CD4-positive, alpha-beta T cell (primary cell): ENCODE results near the gene DENND1A. TPM values are rescaled to one million over a fixed set of nuclear protein-coding genes. Genes with fewer than 3 reads are reported as not detected.

Experiments used
- ATAC-seq: fragments of 200-7000 bp; cut with Tn5 transposase; one replicate; pipeline ENCODE4 v1.10.0; 2022; ENCODE audit warnings: mild to moderate bottlenecking; ENCODE audit not compliant: poor library complexity
- CTCF ChIA-PET: fragments of 350-600 bp; sonication (Branson Sonifier 250); formaldehyde crosslinking; loops from one replicate; lab custom pipeline; 2021; ENCODE audit warnings: antibody characterized with exemption, inconsistent platforms; lab: Charles Lee
- POLR2A ChIA-PET: fragments of 350-600 bp; sonication (Branson Sonifier 250); formaldehyde crosslinking; loops from one replicate; lab custom pipeline; 2021; ENCODE audit warnings: antibody characterized with exemption, inconsistent platforms; lab: Charles Lee
- DNase-seq, 14 experiments: peaks; one replicate each; pipeline ENCODE4 v3.0.0-alpha.2; 2013 to 2020; ENCODE audit warnings: mixed read lengths in 2 of 14
- H3K27ac ChIP-seq, 2 donors: one replicate each; pipeline versions ENCODE4 v1.5.1 to v1.7.0; 2013; ENCODE audit warnings: low read length in 2 of 2, low read depth in 1 of 2, mild to moderate bottlenecking in 1 of 2
- H3K27me3 ChIP-seq, 2 experiments: 1 replicate in 1 of 2; 2 replicates in 1 of 2; pipeline versions ENCODE4 v1.6.1 to v1.7.0; 2013; ENCODE audit warnings: low read length in 2 of 2, control low read depth in 1 of 2, mild to moderate bottlenecking in 1 of 2, moderate library complexity in 1 of 2; ENCODE audit not compliant: insufficient read depth in 2 of 2, control insufficient read depth in 1 of 2
- H3K36me3 ChIP-seq: one replicate; pipeline ENCODE4 v1.6.1; 2013; ENCODE audit warnings: low read length, control low read depth; ENCODE audit not compliant: insufficient read depth
- H3K4me1 ChIP-seq: one replicate; pipeline ENCODE4 v1.6.1; 2013; ENCODE audit warnings: low read length, control low read depth; ENCODE audit not compliant: insufficient read depth
- H3K4me3 ChIP-seq: one replicate; pipeline ENCODE4 v1.5.1; 2013; ENCODE audit warnings: mild to moderate bottlenecking, low read length, moderate library complexity
- H3K9me3 ChIP-seq, 2 experiments: 1 replicate in 1 of 2; 2 replicates in 1 of 2; pipeline versions ENCODE4 v1.6.1 to v1.7.0; 2013; ENCODE audit warnings: low read length in 2 of 2, mild to moderate bottlenecking in 2 of 2, control low read depth in 1 of 2, moderate library complexity in 1 of 2; ENCODE audit not compliant: control insufficient read depth in 1 of 2, insufficient read depth in 1 of 2
- H3K27ac Mint-ChIP-seq: one replicate; pipeline ENCODE4 v1.8.0; 2020; ENCODE audit warnings: mixed read lengths
- H3K27me3 Mint-ChIP-seq: one replicate; pipeline ENCODE4 v1.8.0; 2021; ENCODE audit warnings: mixed read lengths
- H3K36me3 Mint-ChIP-seq: one replicate; pipeline ENCODE4 v1.8.0; 2021; ENCODE audit warnings: low read depth, mixed read lengths
- H3K4me1 Mint-ChIP-seq: one replicate; pipeline ENCODE4 v1.8.0; 2021; ENCODE audit warnings: low read depth, mixed read lengths
- H3K4me3 Mint-ChIP-seq: one replicate; pipeline ENCODE4 v1.8.0; 2020; ENCODE audit warnings: mild to moderate bottlenecking, mixed read lengths
- H3K9me3 Mint-ChIP-seq: one replicate; pipeline ENCODE4 v1.8.0; 2020; ENCODE audit warnings: mixed read lengths
- CTCF ChIP-seq: fragments of 200-600 bp; IDR thresholded peaks from one replicate; pipeline ENCODE4 v1.8.0; 2022; ENCODE audit warnings: antibody characterized with exemption, mild to moderate bottlenecking
- intact Hi-C, 2 experiments: fragments of 100-400 bp; cut with DNase I in 1 of 2; cut with micrococcal nuclease in 1 of 2; formaldehyde crosslinking; loops; one replicate each; pipeline versions ENCODE4 v1.15.1 to v1.9.0; 2023 to 2025; cut with DNase I, micrococcal nuclease
- total RNA-seq, 174 experiments: library from RNA in 2 of 174; stranded (reverse) in 2 of 174; gene quantifications; one replicate each; pipeline ENCODE4 v1.2.3 and lab custom pipeline; 2021 to 2026

The DENND1A gene
- total RNA-seq, 2 experiments from 2014 or later: 20.0 to 20.6 TPM

GRCh38 chr9:123548741-123549545, 381.0 kb downstream of the DENND1A start:
- Histone ChIP-seq H3K4me3 (no peak overlapping the region), H3K36me3 (no peaks in the 10 kb centered on the region), H3K9me3 (no peaks in the 10 kb centered on the region), H3K4me1 (no peaks in the 10 kb centered on the region), H3K27me3 (no peaks in the 10 kb centered on the region), H3K27ac (no peak overlapping the region)
- intact Hi-C loops: loop anchor here in 1 of 2 experiments (5.0 to 10.0 kb wide), 2 partner anchors 416 to 988 kb away; no protein-coding TSS in a partner anchor
- Mint-ChIP-seq H3K36me3 (no peaks in the 10 kb centered on the region), H3K27ac (no peak overlapping the region), H3K4me1 (no peaks in the 10 kb centered on the region), H3K9me3 (no peaks in the 10 kb centered on the region), H3K27me3 (no peaks in the 10 kb centered on the region), H3K4me3 (no peak overlapping the region)
- ATAC-seq: no peak
- POLR2A ChIA-PET: no interaction called here
- DNase-seq: peak in 2 of 14 experiments; percentile 29 to 41
- TF ChIP-seq CTCF: no peak
- CTCF ChIA-PET: no interaction called here

DNA sequence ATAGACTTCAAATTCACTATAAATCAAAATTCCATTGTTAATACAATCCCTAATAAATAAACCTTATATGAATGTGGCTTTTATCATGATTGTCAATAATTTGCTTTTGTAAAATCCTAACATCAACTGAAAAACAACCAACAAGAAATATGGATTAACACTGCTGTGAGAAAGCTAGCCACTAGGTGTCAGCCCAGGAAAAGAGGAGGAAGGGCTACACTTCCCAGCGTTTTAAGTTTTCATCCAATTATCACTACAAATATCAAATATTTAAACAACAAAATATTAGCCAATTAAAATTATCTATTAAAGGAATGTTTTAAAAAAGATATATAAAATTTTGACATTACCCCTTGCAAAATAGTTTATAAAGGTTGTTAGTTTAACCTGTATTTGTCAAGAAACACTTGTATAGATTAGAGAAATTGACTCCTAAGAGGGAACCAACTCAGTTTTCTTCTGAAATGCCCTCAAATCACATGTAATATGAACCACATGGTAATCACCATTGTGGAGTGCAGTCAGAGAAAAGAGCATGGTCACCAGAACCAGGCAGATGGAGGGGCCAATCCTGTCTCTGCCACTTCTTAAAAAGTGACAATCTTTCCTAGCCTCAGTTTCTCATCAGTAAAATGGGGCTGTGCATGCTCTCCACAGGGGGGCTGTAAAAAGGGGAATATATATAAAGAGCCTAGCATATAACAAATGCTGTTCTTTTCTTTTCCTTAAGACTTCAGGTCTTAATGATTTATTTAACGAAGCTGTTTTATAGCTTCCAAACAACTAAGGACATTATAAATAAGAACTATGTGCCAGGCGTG, 385.7 kb downstream of the DENND1A start:
- ChIA-PET POLR2A (no interaction called here), CTCF (interaction anchor here (0.7 to 2.1 kb wide), 3 partner anchors 96 to 993 kb away, joined by 3 to 7 read pairs (median 3); no protein-coding TSS in a partner anchor)
- Mint-ChIP-seq H3K4me1 (no peaks in the 10 kb centered on the region), H3K9me3 (no peaks in the 10 kb centered on the region), H3K4me3 (no peak overlapping the region), H3K27ac (no peak overlapping the region), H3K27me3 (no peaks in the 10 kb centered on the region), H3K36me3 (no peaks in the 10 kb centered on the region)
- no peaks in the 10 kb centered on the region for H3K27me3 ChIP-seq
- H3K36me3 ChIP-seq: no peaks in the 10 kb centered on the region
- intact Hi-C loops: loop anchor here (1.0 to 10.0 kb wide), 3 partner anchors 421 to 497 kb away; no protein-coding TSS in a partner anchor
- no peaks in the 10 kb centered on the region for H3K9me3 ChIP-seq
- H3K4me3 ChIP-seq: no peak overlapping the region
- DNase-seq (peak in 3 of 14 experiments; percentile 24 to 33 (median 33)), ATAC-seq (no peak)
- no peaks in the 10 kb centered on the region for H3K4me1 ChIP-seq
- TF ChIP-seq CTCF: peak; percentile 61
- H3K27ac ChIP-seq: no peak overlapping the region

DNA sequence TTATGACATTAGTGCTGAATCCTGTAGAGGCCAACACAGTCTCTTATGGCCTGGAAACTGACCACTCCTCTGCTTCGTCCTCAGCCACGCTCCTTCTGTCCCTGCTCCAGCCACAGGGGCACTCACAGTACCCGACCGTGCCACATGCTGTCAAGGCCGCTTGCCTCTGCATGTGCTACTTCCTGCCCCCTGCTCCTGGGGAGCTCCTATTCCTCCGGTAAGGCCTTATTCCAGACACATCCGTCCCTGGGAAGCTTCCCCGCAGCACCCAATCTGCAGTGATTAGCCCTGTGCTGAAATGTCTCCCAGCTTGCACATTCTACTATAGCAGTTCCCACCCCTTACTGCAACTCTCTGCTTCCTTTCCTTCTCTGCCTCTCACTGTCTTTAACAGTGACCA, 386.4 kb downstream of the DENND1A start:
- intact Hi-C loops: loop anchor here in 1 of 2 experiments (10.0 kb wide), 1 partner anchor 421 kb away; no protein-coding TSS in a partner anchor
- H3K9me3 Mint-ChIP-seq: no peaks in the 10 kb centered on the region
- H3K4me1 ChIP-seq: no peaks in the 10 kb centered on the region
- DNase-seq (no peak), ATAC-seq (no peak)
- CTCF ChIA-PET: interaction anchor here (0.7 to 2.1 kb wide), 2 partner anchors 498 to 994 kb away, joined by 3 to 7 read pairs; no protein-coding TSS in a partner anchor
- H3K4me1 Mint-ChIP-seq: no peaks in the 10 kb centered on the region
- no peak for TF ChIP-seq CTCF
- no peaks in the 10 kb centered on the region for H3K36me3 ChIP-seq
- no peaks in the 10 kb centered on the region for H3K27me3 Mint-ChIP-seq
- no peak overlapping the region for H3K4me3 Mint-ChIP-seq
- H3K9me3 ChIP-seq: no peaks in the 10 kb centered on the region
- no peak overlapping the region for H3K27ac Mint-ChIP-seq
- POLR2A ChIA-PET: no interaction called here
- no peaks in the 10 kb centered on the region for H3K36me3 Mint-ChIP-seq
- H3K27me3 ChIP-seq: no peaks in the 10 kb centered on the region
- H3K27ac ChIP-seq: no peak overlapping the region
- H3K4me3 ChIP-seq: no peak overlapping the region
